ENCODE results near the gene DCD. TPM values are rescaled to one million over a fixed set of nuclear protein-coding genes. Genes with fewer than 3 reads are reported as not detected.

The DCD gene
- total RNA-seq, 4 donors from 2014 or later: not detected

GRCh38 chr12:54595471-54595870 is 52.7 kb downstream of the DCD start:
- intact Hi-C loops (cut with DNase I; ENCODE audit: low total_unique reads): no loop called here
- H3K27ac ChIP-seq: no peak overlapping the region
- no peak for DNase-seq
- no peaks in the 10 kb centered on the region for H3K9me3 ChIP-seq
- no peaks in the 10 kb centered on the region for H3K27me3 ChIP-seq
- no peaks in the 10 kb centered on the region for H3K4me1 ChIP-seq
- no peaks in the 10 kb centered on the region for H3K36me3 ChIP-seq
- H3K4me3 ChIP-seq: no peak overlapping the region
- no peak for TF ChIP-seq CTCF (IDR thresholded peaks at IDR 0.05)
- no peak for TF ChIP-seq POLR2A (IDR thresholded peaks at IDR 0.05)

Other genes with a start within 250 kb of the DCD start
- 100 to 1,000 TPM in 2 of 4 donors, 10 to 100 TPM in 2; 69.7 to 223 (median 99.4) TPM for gene ITGA5, start 229.1 kb downstream of the DCD start, total RNA-seq
- gene GTSF1, start 174.8 kb downstream of the DCD start, total RNA-seq: not detected
- gene NCKAP1L, start 150.6 kb downstream of the DCD start, total RNA-seq: 10 to 100 TPM in 3 of 4 donors, 1 to 10 TPM in 1; 7.6 to 22.8 (median 11.6) TPM
- 10 to 100 TPM in 2 of 4 donors, 1 to 10 TPM in 2; 1.5 to 25.9 (median 13.4) TPM for gene PDE1B, start 98.8 kb downstream of the DCD start, total RNA-seq
- 1 to 10 TPM in 3 of 4 donors, under 1 TPM in 1; 0.76 to 9.0 (median 2.4) TPM for gene PPP1R1A, start 59.7 kb downstream of the DCD start, total RNA-seq
- gene LACRT, start 13.5 kb downstream of the DCD start, total RNA-seq: not detected
- gene MUCL1, start 206.2 kb upstream of the DCD start, total RNA-seq: not detected

Measured in uterus (tissue), 4 donors.